Right lobe of liver (tissue), 4 donors: ENCODE results near the gene PLN.

Experiments
- CTCF ChIP-seq, 4 donors: fragments of 200-600 bp in 3 of 4; fragments of 450-650 bp in 1 of 4; IDR thresholded peaks; one replicate each; pipeline versions ENCODE4 v1.5.1 to v1.8.0; 2016 to 2022; ENCODE audit warnings: antibody characterized with exemption in 4 of 4, mild to moderate bottlenecking in 2 of 4
- POLR2A ChIP-seq: fragments of 450-650 bp; IDR thresholded peaks from one replicate; pipeline ENCODE4 v1.6.1; 2017; ENCODE audit warnings: antibody characterized with exemption, mild to moderate bottlenecking
- donor health status: DM: no; HTN: no; CAD: no.
- donor health status: DM: no; HTN: no; CAD: no.
- donor health status: DM: no; HTN: yes; CAD: no.

- TF ChIP-seq POLR2A (no peak), CTCF (IDR thresholded peaks at IDR 0.05) (no peak)
Measured at GRCh38 chr6:118571121-118571520, 23.0 kb downstream of the PLN start.
